K562 (cell line): ENCODE measurements around the gene ITPR1. TPM values are rescaled to one million over a fixed set of nuclear protein-coding genes. Genes with fewer than 3 reads are reported as not detected.
A peak's percentile ranks its signal among the peaks of the same experiment; 100 is the strongest.

Source experiments
- BDP1 ChIP-seq: IDR thresholded peaks from 3 replicates; pipeline ENCODE4 v1.6.1; 2011; ENCODE audit not compliant: insufficient read length, insufficient read depth
- CCAR2 ChIP-seq: fragments of 200-400 bp; formaldehyde crosslinking; IDR thresholded peaks from 2 replicates; pipeline ENCODE4 v1.6.1; 2017; ENCODE audit warnings: mild to moderate bottlenecking, low read depth, low read length
- CHD1 ChIP-seq: fragments of 200-600 bp; sonication (generic); IDR thresholded peaks from one replicate; pipeline ENCODE4 v1.6.1; 2012; ENCODE audit warnings: mild to moderate bottlenecking, moderate library complexity, low read length, inconsistent platforms
- GABPA ChIP-seq: fragments of 200-800 bp; sonication (Bioruptor generic); conservative IDR thresholded peaks from 2 replicates; pipeline ENCODE4 v1.6.1; 2016; ENCODE audit warnings: low read depth, missing genetic modification characterization, missing compliant biosample characterization
- HDAC8 ChIP-seq: fragments of 450-650 bp; IDR thresholded peaks from 2 replicates; pipeline ENCODE4 v1.6.1; 2016; ENCODE audit warnings: mild to moderate bottlenecking, missing genetic modification characterization, moderate library complexity, missing compliant biosample characterization
- HDGF ChIP-seq: fragments of 450-650 bp; IDR thresholded peaks from 2 replicates; pipeline ENCODE4 v1.6.1; 2016
- HNRNPH1 ChIP-seq: fragments of 200-400 bp; formaldehyde crosslinking; optimal IDR thresholded peaks from 2 replicates; pipeline ENCODE3; 2017; ENCODE audit warnings: low read depth, mild to moderate bottlenecking, low read length, moderate library complexity
- KLF13 ChIP-seq: fragments of 450-650 bp; IDR thresholded peaks from 2 replicates; pipeline ENCODE4 v1.6.1; 2016; ENCODE audit warnings: missing genetic modification characterization, low read depth, mild to moderate bottlenecking, missing compliant biosample characterization, moderate library complexity, borderline replicate concordance
- MEF2D ChIP-seq: conservative IDR thresholded peaks from 2 replicates; pipeline ENCODE4 v1.6.1; 2016; ENCODE audit warnings: low read depth, missing genetic modification characterization, missing compliant biosample characterization
- MTA2 ChIP-seq: fragments of 450-650 bp; IDR thresholded peaks from 2 replicates; pipeline ENCODE4 v1.6.1; 2016; ENCODE audit warnings: low read depth
- PHB ChIP-seq: fragments of 250-450 bp; sonication (Bioruptor Pico); IDR thresholded peaks from 2 replicates; pipeline ENCODE4 v1.5.0; 2021
- POLR2AphosphoS5 ChIP-seq: IDR thresholded peaks from 2 replicates; pipeline ENCODE4 v1.6.1; 2011; ENCODE audit warnings: mild to moderate bottlenecking, low read depth, low read length, moderate library complexity; ENCODE audit not compliant: control insufficient read depth, insufficient read depth
- POLR2B ChIP-seq: fragments of 450-650 bp; IDR thresholded peaks from 2 replicates; pipeline ENCODE4 v1.6.1; 2018; ENCODE audit warnings: low read depth; ENCODE audit not compliant: partially characterized antibody
- PRMT5 ChIP-seq: sonication (generic); formaldehyde crosslinking; IDR thresholded peaks from 2 replicates; pipeline ENCODE4 v1.5.0; 2020; ENCODE audit warnings: missing genetic modification reagents
- SIN3A ChIP-seq, 2 experiments: fragments of 150-350 bp in 1 of 2; IDR thresholded peaks; 2 replicates each; pipeline ENCODE4 v1.6.1; 2011 to 2016; ENCODE audit warnings: borderline replicate concordance in 2 of 2, low read depth in 2 of 2, low read length in 2 of 2, mild to moderate bottlenecking in 2 of 2, moderate library complexity in 2 of 2; ENCODE audit not compliant: control insufficient read depth in 1 of 2
- SIRT6 ChIP-seq: IDR thresholded peaks from one replicate; pipeline ENCODE4 v1.6.1; 2012; ENCODE audit warnings: low read depth, mild to moderate bottlenecking, control low read depth, inconsistent platforms, low read length, moderate library complexity
- SMAD4 ChIP-seq: fragments of 250-450 bp; sonication (Bioruptor Pico); conservative IDR thresholded peaks from 2 replicates; pipeline ENCODE4 v1.8.0; 2021; ENCODE audit warnings: inconsistent platforms, mild to moderate bottlenecking, moderate library complexity
- polyA plus RNA-seq, 8 experiments: library from polyadenylated mRNA; depleted of rRNA in 4 of 8; stranded (reverse) in 5 of 8; unstranded in 3 of 8; fragments of >200 nt; fragmentation: Nextera tagmentation in 2 of 8; fragmentation: Illumina TruSeq in 1 of 8; extraction: Ambion mirVana in 2 of 8; extraction: Trizol in 1 of 8; gene quantifications; 2 replicates each; pipeline versions ENCODE4 v1.2.1 to v1.2.3, GENCODE V29; 2011 to 2014; ENCODE audit warnings: inconsistent platforms in 1 of 8, missing spikeins in 1 of 8
- total RNA-seq, 7 experiments: library from RNA; depleted of rRNA in 6 of 7; stranded (reverse); fragments of >200 nt in 6 of 7; fragmentation: Illumina TruSeq in 2 of 7; extraction: Trizol in 2 of 7; gene quantifications; 2 replicates each; pipeline versions ENCODE4 v1.2.1 to v1.2.3, GENCODE V29; 2011 to 2021; ENCODE audit warnings: low replicate concordance in 1 of 7
- TF ChIP-seq, protein P1 (sequence below): sonication (generic); formaldehyde crosslinking; IDR thresholded peaks from 2 replicates; pipeline ENCODE4 v1.8.0; 2022; ENCODE audit warnings: mild to moderate bottlenecking, missing genetic modification reagents
- TF ChIP-seq, protein P2 (sequence below), 2 experiments: fragments of 250-450 bp in 1 of 2; fragments of 450-650 bp in 1 of 2; sonication (Bioruptor Pico) in 1 of 2; IDR thresholded peaks; 2 replicates each; pipeline versions ENCODE4 v1.6.1 to v1.8.0; 2016 to 2021; ENCODE audit warnings: mild to moderate bottlenecking in 2 of 2, moderate library complexity in 2 of 2, missing compliant biosample characterization in 1 of 2, missing genetic modification characterization in 1 of 2
- TF ChIP-seq, protein P3 (sequence below): fragments of 450-650 bp; IDR thresholded peaks from 2 replicates; pipeline ENCODE4 v1.6.1; 2017; ENCODE audit warnings: antibody characterized with exemption, mild to moderate bottlenecking
- TF ChIP-seq, protein P4 (sequence below): fragments of 450-650 bp; IDR thresholded peaks from 2 replicates; pipeline ENCODE4 v1.6.1; 2016; ENCODE audit warnings: low read depth, mild to moderate bottlenecking, moderate library complexity

The ITPR1 gene
- total and polyA plus RNA-seq, 9 of the 15 experiments (the other 6 are each of a cell fraction or from before 2014, with no cell fraction given), result 22.4 to 40.0 (median 27.4) TPM

DNA sequence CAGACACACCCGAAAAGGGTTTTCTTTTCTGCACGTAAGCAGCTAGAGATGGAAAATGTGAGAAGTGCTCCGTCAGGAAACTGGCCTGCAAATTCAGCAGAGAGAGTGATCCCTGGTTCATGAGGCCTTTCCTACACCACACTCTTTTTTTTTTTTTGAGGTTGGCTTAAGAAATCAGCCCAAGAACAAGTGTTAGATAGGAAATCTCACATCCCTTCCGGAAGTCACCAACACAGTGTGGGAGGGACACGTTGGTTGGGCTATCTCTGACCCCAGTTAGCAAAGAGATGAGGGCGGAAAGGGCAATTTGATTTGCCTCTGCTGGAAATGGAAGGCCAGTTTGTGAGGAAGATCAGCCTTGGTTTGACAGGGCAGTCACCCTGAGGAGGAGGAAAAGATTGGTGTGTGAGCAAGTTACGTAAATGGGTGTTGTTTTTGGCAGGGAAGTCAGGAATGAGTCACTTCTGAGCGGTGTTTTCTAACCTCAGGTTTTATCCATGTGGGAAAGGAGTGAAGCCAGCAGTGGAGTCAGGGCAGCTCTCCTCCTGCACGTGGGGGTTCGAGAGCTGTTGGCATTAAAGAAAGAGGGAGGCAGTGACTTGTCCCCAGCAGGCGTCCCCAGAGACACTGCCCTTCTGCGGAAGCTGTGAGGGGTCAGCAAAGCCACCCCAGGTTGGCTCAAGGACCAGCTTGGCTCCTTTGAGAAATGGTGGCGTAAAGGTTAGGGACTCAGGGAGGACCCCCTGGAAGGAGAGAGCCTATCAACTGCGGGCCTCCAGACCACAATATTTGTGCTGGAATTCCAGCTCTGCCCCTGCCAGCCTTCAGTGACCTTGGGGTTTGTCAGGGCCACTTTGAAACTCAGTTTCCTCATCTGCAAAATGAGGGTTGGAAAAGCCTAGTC, 248.5 kb downstream of the ITPR1 start (continued):
- TF ChIP-seq BDP1 (peak; percentile 3), MTA2 (peak; percentile 53), SIRT6 (no peak), KLF13 (tag) (0 out of 2 replicates have a peak, but pooled peaks have one; percentile 28), GABPA (tag) (peak; percentile 86), HDGF (peak; percentile 82; the same call in 1 of the 2 replicates), CHD1 (no peak), POLR2B (peak; percentile 73), SMAD4 (CRISPR knock-in tag) (peak; percentile 84), SIN3A (IDR thresholded peaks at IDR 0.05; ENCODE audit: borderline replicate concordance in 2 of 2, control insufficient read depth in 1 of 2, low read depth in 2 of 2, low read length in 2 of 2) (no peak), CCAR2 (no peak), HDAC8 (tag) (peak; percentile 56; the same call in 1 of the 2 replicates), POLR2AphosphoS5 (peak; percentile 61; the same call in 1 of the 2 replicates), PRMT5 (CRISPR knock-in tag) (no peak), PHB (CRISPR knock-in tag) (no peak), HNRNPH1 (no peak), MEF2D (tag) (peak; percentile 89)
- TF ChIP-seq, protein P1, sequence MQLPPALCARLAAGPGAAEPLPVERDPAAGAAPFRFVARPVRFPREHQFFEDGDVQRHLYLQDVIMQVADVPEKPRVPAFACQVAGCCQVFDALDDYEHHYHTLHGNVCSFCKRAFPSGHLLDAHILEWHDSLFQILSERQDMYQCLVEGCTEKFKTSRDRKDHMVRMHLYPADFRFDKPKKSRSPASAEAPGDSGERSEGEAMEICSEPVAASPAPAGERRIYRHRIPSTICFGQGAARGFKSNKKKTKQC (CRISPR knock-in tag), result peak; percentile 36; the same call in 1 of the 2 replicates
- TF ChIP-seq, protein P2, sequence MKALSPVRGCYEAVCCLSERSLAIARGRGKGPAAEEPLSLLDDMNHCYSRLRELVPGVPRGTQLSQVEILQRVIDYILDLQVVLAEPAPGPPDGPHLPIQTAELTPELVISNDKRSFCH (CRISPR knock-in tag; IDR thresholded peaks at IDR 0.05), result no peak
- TF ChIP-seq, protein P2 (tag; IDR thresholded peaks at IDR 0.05), result peak; percentile 96
- TF ChIP-seq, protein P3, sequence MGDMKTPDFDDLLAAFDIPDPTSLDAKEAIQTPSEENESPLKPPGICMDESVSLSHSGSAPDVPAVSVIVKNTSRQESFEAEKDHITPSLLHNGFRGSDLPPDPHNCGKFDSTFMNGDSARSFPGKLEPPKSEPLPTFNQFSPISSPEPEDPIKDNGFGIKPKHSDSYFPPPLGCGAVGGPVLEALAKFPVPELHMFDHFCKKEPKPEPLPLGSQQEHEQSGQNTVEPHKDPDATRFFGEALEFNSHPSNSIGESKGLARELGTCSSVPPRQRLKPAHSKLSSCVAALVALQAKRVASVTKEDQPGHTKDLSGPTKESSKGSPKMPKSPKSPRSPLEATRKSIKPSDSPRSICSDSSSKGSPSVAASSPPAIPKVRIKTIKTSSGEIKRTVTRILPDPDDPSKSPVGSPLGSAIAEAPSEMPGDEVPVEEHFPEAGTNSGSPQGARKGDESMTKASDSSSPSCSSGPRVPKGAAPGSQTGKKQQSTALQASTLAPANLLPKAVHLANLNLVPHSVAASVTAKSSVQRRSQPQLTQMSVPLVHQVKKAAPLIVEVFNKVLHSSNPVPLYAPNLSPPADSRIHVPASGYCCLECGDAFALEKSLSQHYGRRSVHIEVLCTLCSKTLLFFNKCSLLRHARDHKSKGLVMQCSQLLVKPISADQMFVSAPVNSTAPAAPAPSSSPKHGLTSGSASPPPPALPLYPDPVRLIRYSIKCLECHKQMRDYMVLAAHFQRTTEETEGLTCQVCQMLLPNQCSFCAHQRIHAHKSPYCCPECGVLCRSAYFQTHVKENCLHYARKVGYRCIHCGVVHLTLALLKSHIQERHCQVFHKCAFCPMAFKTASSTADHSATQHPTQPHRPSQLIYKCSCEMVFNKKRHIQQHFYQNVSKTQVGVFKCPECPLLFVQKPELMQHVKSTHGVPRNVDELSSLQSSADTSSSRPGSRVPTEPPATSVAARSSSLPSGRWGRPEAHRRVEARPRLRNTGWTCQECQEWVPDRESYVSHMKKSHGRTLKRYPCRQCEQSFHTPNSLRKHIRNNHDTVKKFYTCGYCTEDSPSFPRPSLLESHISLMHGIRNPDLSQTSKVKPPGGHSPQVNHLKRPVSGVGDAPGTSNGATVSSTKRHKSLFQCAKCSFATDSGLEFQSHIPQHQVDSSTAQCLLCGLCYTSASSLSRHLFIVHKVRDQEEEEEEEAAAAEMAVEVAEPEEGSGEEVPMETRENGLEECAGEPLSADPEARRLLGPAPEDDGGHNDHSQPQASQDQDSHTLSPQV, result peak; percentile 97
- TF ChIP-seq, protein P4, sequence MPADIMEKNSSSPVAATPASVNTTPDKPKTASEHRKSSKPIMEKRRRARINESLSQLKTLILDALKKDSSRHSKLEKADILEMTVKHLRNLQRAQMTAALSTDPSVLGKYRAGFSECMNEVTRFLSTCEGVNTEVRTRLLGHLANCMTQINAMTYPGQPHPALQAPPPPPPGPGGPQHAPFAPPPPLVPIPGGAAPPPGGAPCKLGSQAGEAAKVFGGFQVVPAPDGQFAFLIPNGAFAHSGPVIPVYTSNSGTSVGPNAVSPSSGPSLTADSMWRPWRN, result peak; percentile 61
